MM.1S (cell line): Measurements from ENCODE around the gene ACTR3.

Experiments used
- CTCF ChIP-seq: fragments of 300-600 bp; sonication (generic); IDR thresholded peaks from 2 replicates; pipeline ENCODE4 v1.5.1; 2016; ENCODE audit warnings: antibody characterized with exemption, low read length, mixed read lengths
- EZH2 ChIP-seq: fragments of 300-600 bp; sonication (generic); optimal IDR thresholded peaks from 2 replicates; pipeline ENCODE3; 2017; ENCODE audit warnings: low read depth, mild to moderate bottlenecking, antibody characterized with exemption, low read length, mixed read lengths
- EZH2phosphoT487 ChIP-seq: fragments of 300-600 bp; sonication (generic); IDR thresholded peaks from 2 replicates; pipeline ENCODE4 v1.6.1; 2018; ENCODE audit warnings: antibody characterized with exemption, low read length

GRCh38 chr2:113937501-113937900 is 47.6 kb downstream of the ACTR3 start:
- TF ChIP-seq CTCF: no peak
- TF ChIP-seq EZH2: no peak
- no peak for TF ChIP-seq EZH2phosphoT487
